ENCODE results near the gene RERE.
"Not testable (repeated sequence)": the region's sequence is repeated elsewhere in the genome, so short reads cannot be mapped to it uniquely, and the experiment has no call there.

RERE gene

DNA sequence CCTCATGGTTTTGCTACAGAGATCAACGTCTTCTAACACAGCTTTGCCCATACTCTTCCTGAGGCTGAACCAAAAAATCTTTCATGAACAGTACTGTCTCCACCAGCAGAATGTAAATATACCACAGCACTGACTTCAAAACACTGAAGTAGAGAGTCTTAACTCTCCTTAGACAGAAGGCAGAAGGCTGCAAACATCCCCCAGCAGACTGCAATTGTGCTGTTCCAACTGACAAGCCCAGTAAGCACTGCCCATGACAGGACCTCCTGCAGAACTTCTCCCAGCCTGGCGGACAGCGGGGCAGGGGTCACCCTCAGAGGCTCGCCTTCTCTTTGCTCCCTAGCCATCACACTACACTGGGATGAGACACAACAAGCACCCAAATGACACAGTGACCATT, 218.7 kb downstream of the RERE start:
- DNase-seq, result no peak

DNA sequence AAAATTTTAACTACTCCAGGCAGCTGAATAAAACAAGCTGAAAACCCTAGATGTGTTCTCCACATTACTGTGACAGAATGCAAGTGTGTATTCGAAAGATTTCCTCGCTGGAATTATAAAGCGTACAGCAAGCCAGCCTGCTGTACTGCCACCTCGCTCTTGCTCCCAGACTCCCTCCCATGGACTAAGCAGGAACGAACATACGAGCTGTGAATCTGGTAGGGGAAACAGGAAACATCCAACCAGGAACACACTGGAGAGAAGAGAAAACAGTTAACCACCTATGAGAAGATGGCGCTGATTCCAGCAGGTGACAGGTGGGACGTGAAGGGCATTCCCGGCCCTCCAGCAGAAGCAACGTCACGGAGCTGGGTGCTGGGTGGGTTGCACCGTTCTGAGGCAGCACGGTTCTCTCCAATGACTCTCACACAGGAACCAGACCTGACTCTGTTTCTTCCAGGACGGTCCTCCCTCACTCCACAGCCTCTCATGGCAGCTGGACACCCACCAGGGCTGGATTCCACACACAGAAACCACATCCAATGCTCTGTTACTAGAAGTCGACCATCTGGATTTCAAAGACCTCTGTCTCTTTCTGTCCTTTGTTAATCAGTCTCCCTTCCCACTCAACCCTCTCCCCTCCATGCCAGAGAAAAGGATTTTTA, 219.2 kb downstream of the RERE start:
- DNase-seq, result no peak

DNA sequence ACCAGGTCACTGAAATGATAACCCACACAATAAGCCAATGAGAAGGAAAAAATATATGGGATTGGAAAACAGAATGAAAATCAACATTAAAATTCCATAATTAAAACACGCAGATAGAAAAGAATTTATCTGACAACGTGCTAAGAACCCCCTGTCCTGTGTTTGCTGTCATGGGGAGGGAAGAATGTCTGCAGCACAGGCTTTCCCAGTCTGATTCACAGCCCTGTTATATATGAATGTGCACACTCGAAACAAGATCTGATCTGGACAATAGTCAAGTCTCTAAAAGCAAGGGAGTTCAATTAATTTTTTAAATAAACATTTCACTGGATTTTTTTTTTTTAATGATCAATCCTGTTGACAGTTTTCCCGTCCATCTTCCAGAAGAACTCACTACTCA, 220.0 kb downstream of the RERE start:
- DNase-seq, result no peak

DNA sequence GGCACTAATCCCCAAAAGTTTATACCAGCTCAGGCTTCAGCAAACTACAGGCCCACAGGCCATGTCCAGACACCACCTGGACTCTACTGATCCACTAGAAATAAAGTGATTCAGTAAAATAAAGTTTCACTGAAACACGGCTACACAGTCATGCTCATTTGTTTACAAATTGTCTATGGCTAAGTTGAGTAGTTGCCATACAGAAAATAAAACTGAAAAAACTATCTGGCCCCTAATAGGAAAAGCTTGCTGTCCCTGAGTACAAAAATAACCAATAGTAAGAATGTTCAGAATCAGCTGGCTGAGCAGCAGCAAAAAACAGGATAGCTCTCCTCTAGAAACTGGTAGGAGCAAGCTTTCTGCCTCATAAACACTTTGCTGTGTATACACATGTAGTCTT, 221.5 kb downstream of the RERE start:
- DNase-seq, result no peak

DNA sequence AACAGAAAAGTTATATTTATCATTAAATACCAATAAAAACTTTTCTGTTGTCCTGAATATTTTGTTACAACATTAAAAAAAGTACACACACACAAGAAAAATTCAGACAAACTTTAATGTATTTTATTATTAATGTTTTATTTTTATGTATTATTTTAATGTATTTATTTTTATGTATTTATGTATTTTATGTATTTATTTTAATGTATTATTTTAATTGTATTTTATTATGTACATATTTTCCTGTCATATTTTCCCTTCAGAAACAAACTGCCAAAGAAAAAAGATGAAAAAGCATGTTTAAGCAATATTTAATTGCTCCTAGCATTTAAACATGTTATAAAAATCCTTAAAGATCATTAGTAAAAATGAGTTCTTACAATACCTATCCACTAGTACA, 222.1 kb downstream of the RERE start:
- DNase-seq, result no peak

DNA sequence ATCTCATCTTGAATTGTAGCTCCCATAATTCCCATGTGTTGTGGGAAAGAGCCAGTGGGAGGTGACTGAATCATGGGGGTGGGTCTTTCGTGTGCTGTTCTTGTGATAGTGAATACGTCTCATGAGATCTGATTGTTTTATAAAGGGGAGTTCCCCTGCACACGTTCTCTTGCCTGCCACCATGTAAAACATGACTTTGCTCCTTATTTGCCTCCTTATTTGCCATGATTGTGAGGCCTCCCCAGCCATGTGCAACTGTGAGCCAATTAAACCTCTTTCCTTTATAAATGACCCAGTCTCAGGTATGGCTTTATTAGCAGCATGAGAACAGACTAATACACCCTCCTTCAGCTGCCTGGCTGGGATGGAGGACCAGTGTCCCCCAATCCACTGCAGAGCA, 224.1 kb downstream of the RERE start:
- not testable (repeated sequence) for DNase-seq

DNA sequence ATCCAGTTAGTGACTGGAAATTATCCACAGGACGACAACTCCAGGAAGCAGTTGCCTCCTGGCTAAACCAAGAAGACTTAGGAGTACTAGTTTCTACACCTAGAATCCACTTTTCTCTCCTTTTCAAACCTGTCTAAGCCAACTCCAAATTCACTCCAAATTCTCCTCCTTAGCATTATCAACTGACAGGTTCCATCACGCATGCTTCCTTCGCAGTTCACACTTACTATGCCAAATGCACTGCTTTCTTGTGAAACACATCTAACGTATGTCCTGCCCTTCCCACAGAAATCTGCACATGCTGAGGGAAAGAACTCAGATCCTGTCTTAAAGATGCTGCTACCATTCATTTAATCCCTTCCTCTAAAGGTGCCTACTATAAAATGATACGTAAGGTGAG, 225.9 kb downstream of the RERE start:
- no peak for DNase-seq

DNA sequence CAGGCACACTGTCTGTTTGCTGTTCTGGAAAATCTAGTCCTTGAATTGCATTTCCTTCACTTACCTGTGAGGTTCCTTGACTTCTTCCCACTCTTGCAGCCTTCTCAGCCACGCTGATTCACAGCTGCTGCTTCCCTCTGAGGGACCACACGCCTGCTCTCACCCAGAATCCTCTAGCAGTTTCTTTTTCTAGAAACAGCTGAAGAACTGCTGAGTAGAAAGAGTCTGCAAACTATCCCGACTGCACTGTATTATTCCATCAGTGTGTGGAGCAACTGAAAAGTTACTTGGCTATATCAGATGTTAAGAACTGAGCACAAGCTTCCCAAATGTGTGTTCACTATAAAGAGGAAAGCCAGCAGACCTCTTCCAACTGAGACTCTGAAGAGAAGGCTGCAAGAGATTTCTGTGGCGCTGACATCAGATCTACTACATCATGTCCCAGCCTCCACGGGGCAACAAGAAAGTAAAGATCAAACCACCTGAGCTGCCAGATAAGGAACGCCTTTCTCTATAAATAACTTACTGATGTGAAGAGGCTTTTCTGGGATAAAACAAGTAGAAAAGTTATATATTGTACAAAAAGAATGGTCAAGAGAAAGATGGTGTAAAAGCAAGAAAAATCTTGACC, 226.6 kb downstream of the RERE start:
- DNase-seq, result no peak

DNA sequence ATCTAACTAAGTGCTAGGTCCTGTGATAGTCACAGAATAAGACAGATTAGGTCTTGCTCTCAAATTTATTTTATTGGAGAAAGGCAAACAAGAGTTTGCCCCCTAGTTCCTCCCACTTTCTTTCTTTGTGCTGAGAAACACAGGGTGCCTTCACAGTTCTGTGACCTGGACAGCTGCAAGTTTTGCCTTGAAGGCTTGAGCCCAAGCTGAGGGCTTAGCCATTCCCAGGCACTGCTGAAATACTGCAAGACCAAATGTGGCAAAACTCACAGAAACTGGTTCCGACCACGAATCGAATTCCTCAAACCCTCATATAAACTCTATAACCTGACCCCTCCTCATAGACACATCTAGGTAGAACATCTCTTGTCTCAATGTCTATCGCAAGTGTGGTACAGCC, 227.9 kb downstream of the RERE start:
- DNase-seq, result no peak

DNA sequence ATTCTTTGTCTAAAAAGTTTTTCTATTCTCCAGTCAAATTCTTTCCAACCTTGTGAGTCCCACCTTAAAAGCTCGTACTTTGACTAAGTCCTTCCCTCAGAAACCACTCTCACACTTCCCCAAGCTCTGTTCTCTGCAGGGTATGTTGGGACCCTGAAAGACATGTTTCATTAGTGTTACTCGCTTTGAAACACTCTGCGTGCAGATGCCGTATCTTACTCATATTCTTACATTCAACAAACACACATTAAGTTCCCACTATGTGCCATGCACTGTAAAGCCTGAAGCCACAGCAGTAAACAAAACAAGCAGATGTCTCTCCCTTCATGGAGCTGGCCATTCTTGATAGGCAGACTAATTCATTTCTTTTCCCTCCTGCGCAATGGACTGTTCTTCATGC, 229.7 kb downstream of the RERE start:
- no peak for DNase-seq

DNA sequence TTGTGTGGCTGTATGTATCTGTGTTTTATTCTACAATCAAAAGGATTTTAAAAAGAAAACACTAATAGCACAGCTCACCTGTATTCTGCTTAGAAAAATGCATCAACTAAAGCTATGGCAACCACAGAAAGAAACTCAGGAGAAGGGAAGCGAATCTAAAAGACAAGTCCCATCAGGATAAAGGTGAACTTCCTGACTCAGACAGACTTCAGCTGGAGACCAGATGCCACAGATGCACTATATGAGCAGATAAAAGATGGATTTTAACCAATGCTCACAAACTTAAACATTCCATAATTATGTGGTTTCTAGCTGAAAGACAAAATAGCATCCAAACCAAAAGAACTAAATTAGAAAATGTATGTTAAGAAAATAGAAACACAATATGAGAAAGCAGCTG, 231.0 kb downstream of the RERE start:
- DNase-seq, result no peak

DNA sequence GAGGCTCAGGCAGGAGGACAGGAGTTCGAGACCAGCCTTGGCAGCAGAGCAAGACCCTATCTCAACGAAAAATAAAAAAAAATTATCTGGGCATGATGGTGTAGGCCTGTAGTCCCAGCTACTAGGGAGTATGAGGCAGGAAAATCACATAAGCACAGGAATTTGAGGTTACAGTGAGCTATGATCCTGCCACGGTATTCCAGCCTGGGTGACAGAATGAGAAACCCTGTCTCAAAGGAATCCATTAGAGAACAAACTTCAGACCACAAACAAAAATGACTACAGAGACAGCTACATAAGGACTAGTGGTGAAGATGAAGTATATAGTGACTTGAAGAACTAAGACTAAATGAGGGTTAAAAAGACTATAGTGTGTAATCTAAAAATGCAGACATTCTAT, 233.1 kb downstream of the RERE start:
- no peak for DNase-seq

DNA sequence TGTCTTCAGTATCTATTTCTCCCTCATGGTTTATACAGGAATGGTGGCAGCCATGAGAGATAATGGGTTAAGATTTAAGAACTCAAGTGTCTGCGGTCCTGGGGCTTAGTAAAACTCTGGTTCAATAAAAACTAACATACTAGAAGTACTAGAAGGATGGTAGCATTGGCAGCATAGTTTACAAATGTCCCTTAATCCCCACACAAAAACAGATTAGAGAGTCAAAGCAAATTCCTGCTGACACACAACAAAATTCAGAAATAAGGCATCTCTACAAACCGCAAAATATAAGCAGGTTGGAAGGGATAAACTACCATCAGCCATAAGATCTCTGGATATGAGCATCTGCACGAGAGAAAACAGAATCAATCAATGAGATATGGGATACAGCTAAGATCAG, 234.4 kb downstream of the RERE start:
- no peak for DNase-seq

DNA sequence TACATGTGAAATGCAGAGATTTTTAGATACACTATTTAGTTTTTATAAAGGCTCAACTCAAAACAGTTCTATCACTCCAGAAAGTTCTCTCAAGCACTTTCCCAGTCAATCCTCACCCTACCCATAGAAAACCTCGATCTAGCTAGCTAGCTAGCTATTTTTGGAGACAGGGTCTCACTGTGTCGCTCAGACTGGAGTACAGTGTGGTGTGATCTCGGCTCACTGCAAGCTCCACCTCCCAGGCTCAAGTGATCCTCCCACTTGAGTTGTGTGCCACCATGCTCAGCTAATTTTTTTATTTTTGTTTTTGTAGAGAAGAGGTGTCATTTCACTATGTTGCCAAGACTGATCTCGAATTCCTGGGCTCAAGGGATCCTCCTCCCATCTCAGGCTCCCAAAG, 236.9 kb downstream of the RERE start:
- no peak for DNase-seq

DNA sequence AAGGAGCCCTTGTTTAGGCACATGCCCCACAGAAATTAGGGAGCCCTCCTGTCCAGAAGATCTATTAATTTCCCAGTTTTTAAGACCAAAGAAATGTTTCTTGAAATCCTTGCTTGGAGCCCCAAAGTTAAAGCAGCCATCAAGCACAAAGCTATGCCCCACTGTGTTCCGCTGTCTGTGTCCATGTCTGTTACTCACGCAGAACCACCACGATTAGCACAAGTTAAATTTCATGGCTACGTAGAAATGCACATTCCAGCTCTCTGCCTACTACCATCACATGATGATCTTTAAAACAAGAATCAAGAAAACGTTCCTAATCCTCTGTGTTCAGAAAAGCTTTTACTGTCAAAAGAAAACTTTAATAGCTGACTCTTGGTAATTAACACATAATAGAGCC, 238.5 kb downstream of the RERE start:
- no peak for DNase-seq

DNA sequence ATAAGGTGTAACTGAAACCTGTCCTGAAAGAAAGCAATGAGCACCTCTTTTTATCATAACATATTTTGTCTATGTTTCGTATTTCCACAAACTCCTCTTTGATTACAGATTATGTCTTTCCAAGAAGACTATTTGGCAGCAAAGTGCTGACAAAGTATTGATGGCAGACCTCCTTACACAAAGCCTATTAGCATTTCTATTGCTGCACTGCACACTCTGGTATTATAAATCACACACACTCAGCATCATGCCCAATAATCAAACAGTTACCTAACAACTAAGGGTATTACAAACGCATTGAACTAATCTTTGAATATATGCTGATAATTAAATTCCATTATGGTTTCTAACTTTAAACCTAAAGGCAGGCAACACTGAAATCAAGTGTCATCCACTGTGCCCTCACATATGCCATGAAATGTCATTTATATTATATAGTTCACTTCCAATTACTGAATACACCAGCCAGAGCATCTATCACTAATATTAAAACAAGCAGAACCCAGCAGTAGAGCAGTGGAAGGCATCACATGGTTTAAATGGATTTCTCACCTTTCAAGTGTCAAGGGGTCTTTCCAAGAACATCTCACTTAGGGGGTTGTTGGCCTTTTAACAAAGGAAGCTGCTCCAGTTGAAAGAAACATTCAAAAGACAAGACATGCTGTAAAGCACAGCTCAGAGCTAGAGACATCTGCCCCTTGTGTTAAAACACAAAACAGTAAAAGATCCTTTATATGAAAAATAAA, 239.1 kb downstream of the RERE start:
- DNase-seq, result no peak

DNA sequence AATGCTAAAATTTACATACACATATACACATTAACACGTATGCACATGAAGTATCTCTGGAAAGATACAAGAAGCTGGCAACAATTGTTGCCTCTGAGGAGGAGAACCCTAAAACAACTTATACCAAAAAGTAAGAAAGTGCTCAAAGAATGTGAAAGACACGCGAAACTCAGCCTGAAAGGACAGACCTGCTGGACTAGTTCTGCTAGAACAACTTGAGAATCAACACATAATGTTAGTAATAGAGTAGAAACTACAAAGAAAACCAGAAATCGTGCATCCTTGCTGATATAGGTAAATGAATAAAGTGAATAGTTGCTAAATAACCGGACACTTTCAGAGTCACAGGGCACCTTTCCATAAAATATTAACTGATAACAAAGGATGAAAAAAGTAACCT, 242.5 kb downstream of the RERE start:
- no peak for DNase-seq

DNA sequence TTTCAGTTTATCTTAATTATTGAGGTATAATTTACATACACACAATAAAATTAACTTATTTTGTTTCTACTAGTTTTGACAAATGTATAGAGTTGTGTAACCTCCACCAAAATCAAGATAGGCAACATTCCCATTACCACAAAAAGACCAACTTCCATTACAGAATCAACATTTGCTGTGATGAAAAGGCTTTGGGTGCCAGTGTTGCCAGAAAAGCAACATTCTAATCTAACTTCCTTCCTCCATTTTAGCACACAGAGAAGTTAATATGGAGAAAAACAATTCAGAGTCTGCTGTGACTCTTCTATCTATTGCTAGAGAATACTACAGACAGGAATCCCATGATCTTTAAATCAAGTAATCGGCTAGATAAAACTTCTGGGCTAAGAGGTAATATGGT, 245.3 kb downstream of the RERE start:
- no peak for DNase-seq

DNA sequence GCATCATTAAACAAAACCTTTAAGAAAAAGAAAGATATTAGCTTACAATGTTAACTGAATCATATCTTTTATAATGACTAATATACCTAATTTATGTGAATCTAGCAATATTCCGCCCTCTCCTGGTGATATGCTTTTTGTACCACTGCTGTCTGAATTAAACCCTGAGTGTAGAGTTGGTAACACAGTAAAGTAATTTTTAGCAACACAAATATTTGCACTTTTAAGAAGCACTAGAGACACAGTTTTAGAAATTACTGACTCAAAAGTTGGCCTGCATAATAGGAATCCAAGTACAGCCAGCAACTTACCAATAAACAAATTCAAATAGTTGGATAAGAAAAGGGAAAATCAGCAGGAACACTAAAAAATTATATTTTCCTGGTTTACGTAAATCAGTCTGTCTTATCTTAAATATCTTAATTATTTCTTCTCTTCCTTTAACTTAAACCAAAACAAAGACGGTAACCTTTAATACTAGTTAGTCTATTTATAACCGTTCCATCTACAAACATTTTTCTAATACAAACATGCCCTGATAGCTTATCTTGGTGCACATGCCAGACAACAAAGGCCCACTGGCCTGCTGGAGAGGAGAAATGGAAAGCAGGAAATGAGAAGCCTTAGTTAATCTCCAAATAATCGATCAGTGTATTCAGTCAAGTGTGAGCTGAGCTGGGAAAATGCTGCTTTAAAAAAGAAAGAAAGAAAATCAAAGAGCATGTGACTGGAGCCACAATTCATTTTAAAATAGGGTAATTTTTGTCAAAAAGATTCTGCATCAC, 246.0 kb downstream of the RERE start:
- DNase-seq, result no peak

DNA sequence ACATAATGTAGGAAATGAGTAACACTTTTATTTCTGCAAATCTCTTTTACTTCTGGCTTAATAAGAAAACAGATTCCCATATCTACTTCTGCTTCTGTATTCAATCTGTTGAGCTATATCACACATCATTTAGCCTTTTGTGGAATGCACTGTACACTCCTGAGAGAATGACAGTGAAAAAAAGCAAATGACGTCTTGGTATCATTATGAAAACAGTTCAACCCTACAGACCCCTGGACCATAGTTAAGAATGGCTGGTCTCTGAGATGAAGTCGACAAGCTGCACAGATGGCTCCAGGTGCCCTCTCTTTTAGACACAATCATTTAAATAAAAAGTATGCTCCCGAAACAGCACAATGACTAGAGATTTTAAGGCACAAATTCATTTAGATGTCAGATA, 247.0 kb downstream of the RERE start:
- DNase-seq, result no peak

DNA sequence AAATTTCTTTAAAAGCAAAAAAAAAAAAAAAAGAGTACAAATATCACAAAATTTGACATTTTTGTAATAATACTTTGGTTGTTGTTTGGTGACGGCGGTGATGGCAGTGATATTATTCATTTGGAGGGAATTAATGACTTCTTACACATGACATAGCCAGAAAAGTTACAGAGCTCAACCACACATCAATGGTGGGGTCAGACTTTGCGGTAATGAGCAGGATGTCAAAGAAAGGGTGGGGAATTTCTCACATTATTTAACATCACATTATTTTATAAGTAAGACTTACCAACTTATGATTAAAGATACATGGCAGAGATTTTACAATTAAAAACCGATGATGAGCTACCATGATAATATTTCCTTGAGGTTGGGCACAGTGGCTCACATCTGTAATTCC, 248.2 kb downstream of the RERE start:
- DNase-seq, result no peak

DNA sequence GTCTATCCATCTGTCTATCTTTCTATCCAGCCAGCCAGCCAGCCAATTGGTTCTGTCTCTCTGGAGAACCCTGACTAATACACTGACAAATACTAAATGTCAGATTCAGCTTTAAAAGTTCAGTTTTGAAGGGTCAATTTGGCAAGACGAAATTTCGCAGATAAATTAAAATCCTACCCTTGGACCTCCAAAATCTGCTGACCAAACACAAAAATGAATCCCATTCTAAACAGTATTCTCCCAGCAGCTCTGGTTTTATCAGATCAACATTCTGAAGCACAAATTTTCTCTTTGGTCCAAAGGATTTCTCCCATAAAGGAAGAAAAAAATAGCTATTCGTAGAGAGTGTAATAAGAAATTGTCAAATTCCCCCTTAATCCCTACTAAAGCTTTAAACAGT, 248.6 kb downstream of the RERE start:
- DNase-seq, result no peak

DNA sequence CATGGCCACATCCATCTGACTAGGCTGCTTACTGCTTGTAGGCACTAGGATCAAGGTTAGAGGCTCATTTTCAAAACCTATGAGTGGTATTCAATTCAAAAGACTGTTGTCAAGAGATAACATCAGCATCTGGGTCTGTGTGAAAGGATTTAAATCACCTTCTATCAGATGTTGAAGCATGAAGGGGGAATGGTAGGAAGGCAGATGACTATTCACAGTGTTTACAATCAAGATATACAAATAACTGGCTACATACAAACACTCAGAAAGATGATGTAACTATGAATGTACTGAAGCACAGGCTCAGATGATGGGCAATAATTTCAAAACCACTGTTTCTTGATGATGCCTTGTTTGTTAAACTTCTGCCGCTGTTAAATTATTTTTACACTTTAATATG, 250.3 kb downstream of the RERE start:
- no peak for DNase-seq

DNA sequence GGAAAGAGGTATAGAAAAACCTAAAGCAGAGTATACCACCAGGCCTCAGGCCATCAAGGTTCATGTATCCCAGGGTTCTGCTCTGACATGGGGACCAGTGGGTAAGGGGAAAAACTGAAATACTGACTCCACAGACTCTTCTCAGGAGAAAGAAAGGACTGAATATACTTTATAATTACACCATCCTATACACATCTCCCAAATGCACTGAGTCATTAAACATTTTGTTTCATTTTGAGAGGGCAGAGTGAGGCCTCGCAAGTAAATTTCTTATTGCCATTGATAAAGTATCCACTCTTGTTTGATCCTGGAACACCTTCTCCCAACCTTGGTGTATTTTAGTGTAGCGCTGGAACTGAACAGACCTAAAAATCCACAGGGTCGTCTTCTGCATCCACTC, 251.6 kb downstream of the RERE start:
- no peak for DNase-seq
